Uterus (tissue), 2 donors: ENCODE data around the gene SNAPC3.

Experiments used
- CTCF ChIP-seq, 4 experiments: fragments of 200-600 bp in 2 of 4; fragments of 450-650 bp in 2 of 4; sonication (generic) in 2 of 4; IDR thresholded peaks; one replicate each; pipeline ENCODE4 v1.5.1; 2016 to 2019; ENCODE audit warnings: antibody characterized with exemption in 4 of 4, mild to moderate bottlenecking in 2 of 4, moderate library complexity in 1 of 4
- POLR2A ChIP-seq, 2 donors: fragments of 450-650 bp; IDR thresholded peaks; one replicate each; pipeline ENCODE4 v1.6.1; 2016; ENCODE audit warnings: antibody characterized with exemption in 2 of 2, mild to moderate bottlenecking in 1 of 2, moderate library complexity in 1 of 2

GRCh38 chr9:15421532-15421931 lies 1.1 kb upstream of the SNAPC3 start:
- TF ChIP-seq CTCF (IDR thresholded peaks at IDR 0.05) (no peak), POLR2A (IDR thresholded peaks at IDR 0.05) (no peak)
